ENCODE data around the gene ITPRIPL2. TPM values are rescaled to one million over a fixed set of nuclear protein-coding genes. Genes with fewer than 3 reads are reported as not detected.

The ITPRIPL2 gene
- total and polyA plus RNA-seq, 2 of the 13 experiments (the other 11 are each of a cell fraction or from before 2014, with no cell fraction given) = 5.9 to 12.6 TPM

DNA sequence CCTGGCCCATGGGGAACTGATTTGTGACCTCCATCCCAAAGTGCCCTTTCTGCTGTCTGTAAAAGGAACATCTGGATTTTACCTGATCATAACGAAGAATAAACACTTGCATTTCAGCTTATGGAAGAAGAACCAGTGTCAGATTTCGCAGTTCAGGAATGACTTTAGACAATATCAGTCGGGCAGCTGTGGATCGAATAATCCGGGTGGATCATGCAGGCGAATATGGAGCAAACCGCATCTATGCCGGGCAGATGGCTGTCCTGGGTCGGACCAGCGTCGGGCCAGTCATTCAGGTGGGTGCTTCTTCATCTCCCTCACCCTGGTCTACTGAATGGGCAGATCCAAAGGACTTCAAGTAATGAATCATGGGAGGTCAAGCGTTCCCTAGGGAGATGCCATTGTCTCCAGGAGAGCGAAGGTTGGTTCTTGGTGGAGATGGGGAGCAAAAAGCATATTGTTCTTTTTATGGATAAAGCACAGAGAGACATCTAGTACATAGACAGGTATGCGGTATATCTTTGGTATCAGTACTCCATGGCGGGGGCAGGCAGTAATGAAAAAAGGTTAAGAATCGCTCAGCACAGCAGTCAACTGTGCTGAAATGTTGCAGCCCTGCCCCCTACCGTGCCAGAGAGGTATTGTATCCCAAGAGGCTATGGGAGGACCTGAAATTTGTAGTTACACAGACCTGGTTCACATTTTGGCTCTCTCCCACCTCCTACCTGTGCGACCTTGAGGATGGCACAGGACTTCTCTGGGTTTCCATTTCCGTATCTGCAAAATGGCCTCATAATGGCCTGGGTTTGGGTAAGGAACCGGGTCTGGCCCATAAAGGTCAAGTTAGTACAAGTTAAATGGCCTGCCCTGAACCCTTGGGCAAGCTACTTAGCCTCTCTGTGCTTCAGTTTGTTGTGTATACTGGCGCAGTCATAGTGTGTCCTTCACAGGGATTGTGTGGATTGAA is 41.7 kb upstream of the ITPRIPL2 start (continued):
- TF ChIP-seq, protein P1, sequence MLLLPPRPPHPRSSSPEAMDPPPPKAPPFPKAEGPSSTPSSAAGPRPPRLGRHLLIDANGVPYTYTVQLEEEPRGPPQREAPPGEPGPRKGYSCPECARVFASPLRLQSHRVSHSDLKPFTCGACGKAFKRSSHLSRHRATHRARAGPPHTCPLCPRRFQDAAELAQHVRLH (CRISPR knock-in tag; IDR thresholded peaks at IDR 0.05; ENCODE audit: borderline replicate concordance, low read depth) = peak; percentile 60; the same call in 1 of the 2 replicates
- TF ChIP-seq, protein P2, sequence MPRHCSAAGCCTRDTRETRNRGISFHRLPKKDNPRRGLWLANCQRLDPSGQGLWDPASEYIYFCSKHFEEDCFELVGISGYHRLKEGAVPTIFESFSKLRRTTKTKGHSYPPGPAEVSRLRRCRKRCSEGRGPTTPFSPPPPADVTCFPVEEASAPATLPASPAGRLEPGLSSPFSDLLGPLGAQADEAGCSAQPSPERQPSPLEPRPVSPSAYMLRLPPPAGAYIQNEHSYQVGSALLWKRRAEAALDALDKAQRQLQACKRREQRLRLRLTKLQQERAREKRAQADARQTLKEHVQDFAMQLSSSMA (CRISPR knock-in tag; IDR thresholded peaks at IDR 0.05) = no peak
- TF ChIP-seq, protein P3, sequence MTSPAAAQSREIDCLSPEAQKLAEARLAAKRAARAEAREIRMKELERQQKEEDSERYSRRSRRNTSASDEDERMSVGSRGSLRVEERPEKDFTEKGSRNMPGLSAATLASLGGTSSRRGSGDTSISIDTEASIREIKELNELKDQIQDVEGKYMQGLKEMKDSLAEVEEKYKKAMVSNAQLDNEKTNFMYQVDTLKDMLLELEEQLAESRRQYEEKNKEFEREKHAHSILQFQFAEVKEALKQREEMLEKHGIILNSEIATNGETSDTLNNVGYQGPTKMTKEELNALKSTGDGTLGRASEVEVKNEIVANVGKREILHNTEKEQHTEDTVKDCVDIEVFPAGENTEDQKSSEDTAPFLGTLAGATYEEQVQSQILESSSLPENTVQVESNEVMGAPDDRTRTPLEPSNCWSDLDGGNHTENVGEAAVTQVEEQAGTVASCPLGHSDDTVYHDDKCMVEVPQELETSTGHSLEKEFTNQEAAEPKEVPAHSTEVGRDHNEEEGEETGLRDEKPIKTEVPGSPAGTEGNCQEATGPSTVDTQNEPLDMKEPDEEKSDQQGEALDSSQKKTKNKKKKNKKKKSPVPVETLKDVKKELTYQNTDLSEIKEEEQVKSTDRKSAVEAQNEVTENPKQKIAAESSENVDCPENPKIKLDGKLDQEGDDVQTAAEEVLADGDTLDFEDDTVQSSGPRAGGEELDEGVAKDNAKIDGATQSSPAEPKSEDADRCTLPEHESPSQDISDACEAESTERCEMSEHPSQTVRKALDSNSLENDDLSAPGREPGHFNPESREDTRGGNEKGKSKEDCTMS (CRISPR knock-in tag; conservative IDR thresholded peaks at IDR 0.05) = no peak
- TF ChIP-seq ETV5 (CRISPR knock-in tag; IDR thresholded peaks at IDR 0.05; ENCODE audit: borderline replicate concordance) (peak; percentile 50), RXRB (CRISPR knock-in tag; IDR thresholded peaks at IDR 0.05; ENCODE audit: borderline replicate concordance) (peak; percentile 41; the same call in 1 of the 2 replicates), REPIN1 (CRISPR knock-in tag; IDR thresholded peaks at IDR 0.05; ENCODE audit: borderline replicate concordance, low read depth) (peak; percentile 61), CENPT (CRISPR knock-in tag; IDR thresholded peaks at IDR 0.05; ENCODE audit: low read depth) (no peak), ZNF75D (CRISPR knock-in tag; IDR thresholded peaks at IDR 0.05; ENCODE audit: borderline replicate concordance) (0 out of 2 replicates have a peak, but pooled peaks have one; percentile 62), THAP11 (CRISPR knock-in tag; IDR thresholded peaks at IDR 0.05) (peak; percentile 45; the same call in 1 of the 2 replicates), REL (CRISPR knock-in tag; conservative IDR thresholded peaks at IDR 0.05) (0 out of 2 replicates have a peak, but pooled peaks have one; percentile 53), FOXK1 (CRISPR knock-in tag; IDR thresholded peaks at IDR 0.05; ENCODE audit: borderline replicate concordance, low read depth) (no peak), SAP130 (CRISPR knock-in tag; IDR thresholded peaks at IDR 0.05; ENCODE audit: low read depth) (0 out of 2 replicates have a peak, but pooled peaks have one; percentile 33), IRF2 (CRISPR knock-in tag; IDR thresholded peaks at IDR 0.05) (peak; percentile 66; the same call in 1 of the 2 replicates), YEATS2 (CRISPR knock-in tag; IDR thresholded peaks at IDR 0.05; ENCODE audit: borderline replicate concordance) (peak; percentile 62; the same call in 1 of the 2 replicates), NCOA2 (CRISPR knock-in tag; IDR thresholded peaks at IDR 0.05) (0 out of 2 replicates have a peak, but pooled peaks have one; percentile 44)
- TF ChIP-seq, protein P4, sequence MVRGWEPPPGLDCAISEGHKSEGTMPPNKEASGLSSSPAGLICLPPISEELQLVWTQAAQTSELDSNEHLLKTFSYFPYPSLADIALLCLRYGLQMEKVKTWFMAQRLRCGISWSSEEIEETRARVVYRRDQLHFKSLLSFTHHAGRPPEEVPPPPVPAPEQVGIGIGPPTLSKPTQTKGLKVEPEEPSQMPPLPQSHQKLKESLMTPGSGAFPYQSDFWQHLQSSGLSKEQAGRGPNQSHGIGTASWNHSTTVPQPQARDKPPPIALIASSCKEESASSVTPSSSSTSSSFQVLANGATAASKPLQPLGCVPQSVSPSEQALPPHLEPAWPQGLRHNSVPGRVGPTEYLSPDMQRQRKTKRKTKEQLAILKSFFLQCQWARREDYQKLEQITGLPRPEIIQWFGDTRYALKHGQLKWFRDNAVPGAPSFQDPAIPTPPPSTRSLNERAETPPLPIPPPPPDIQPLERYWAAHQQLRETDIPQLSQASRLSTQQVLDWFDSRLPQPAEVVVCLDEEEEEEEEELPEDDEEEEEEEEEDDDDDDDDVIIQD (CRISPR knock-in tag; IDR thresholded peaks at IDR 0.05; ENCODE audit: low read depth) = 0 out of 2 replicates have a peak, but pooled peaks have one; percentile 47

All from HepG2 (cell line).